HL-60 (cell line): ENCODE data around the gene NACC2.
"Not testable (repeated sequence)": the region's sequence is repeated elsewhere in the genome, so short reads cannot be mapped to it uniquely, and the experiment has no call there.

ENCODE experiments used
- GABPA ChIP-seq: IDR thresholded peaks from 2 replicates; pipeline ENCODE4 v1.6.1; 2012; ENCODE audit warnings: low read depth
- REST ChIP-seq: IDR thresholded peaks from 2 replicates; pipeline ENCODE4 v1.6.1; 2012; ENCODE audit warnings: low read depth; ENCODE audit not compliant: insufficient replicate concordance
- SPI1 ChIP-seq: IDR thresholded peaks from 2 replicates; pipeline ENCODE4 v1.6.1; 2012; ENCODE audit warnings: low read depth, mild to moderate bottlenecking, borderline replicate concordance
- TF ChIP-seq, protein P1 (sequence below): IDR thresholded peaks from one replicate; pipeline ENCODE4 v1.5.1; 2011; ENCODE audit warnings: low read length, control low read depth, inconsistent platforms; ENCODE audit not compliant: insufficient read depth

- TF ChIP-seq GABPA, REST, SPI1: not testable (repeated sequence)
- TF ChIP-seq, protein P1, sequence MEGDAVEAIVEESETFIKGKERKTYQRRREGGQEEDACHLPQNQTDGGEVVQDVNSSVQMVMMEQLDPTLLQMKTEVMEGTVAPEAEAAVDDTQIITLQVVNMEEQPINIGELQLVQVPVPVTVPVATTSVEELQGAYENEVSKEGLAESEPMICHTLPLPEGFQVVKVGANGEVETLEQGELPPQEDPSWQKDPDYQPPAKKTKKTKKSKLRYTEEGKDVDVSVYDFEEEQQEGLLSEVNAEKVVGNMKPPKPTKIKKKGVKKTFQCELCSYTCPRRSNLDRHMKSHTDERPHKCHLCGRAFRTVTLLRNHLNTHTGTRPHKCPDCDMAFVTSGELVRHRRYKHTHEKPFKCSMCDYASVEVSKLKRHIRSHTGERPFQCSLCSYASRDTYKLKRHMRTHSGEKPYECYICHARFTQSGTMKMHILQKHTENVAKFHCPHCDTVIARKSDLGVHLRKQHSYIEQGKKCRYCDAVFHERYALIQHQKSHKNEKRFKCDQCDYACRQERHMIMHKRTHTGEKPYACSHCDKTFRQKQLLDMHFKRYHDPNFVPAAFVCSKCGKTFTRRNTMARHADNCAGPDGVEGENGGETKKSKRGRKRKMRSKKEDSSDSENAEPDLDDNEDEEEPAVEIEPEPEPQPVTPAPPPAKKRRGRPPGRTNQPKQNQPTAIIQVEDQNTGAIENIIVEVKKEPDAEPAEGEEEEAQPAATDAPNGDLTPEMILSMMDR, result not testable (repeated sequence)
These were observed 6.6 kb upstream of the NACC2 start for GRCh38 chr9:136101615-136102074.
